Activated B cell treated with CpG ODN at 0.5 μM for 24 hours (primary cell): ENCODE measurements around the gene OS9. TPM values are rescaled to one million over a fixed set of nuclear protein-coding genes. Genes with fewer than 3 reads are reported as not detected.

ENCODE experiments used
- ATAC-seq: fragments of 200-7000 bp; cut with Tn5 transposase; one replicate; pipeline ENCODE4 v1.10.0; 2021; ENCODE audit warnings: low read depth, mild to moderate bottlenecking, moderate library complexity
- CTCF ChIA-PET: fragments of 350-600 bp; sonication (Branson Sonifier 250); formaldehyde crosslinking; loops from one replicate; lab custom pipeline; 2021; ENCODE audit warnings: antibody characterized with exemption; lab: Charles Lee
- POLR2A ChIA-PET: fragments of 350-600 bp; sonication (Branson Sonifier 250); formaldehyde crosslinking; loops from one replicate; lab custom pipeline; 2021; ENCODE audit warnings: antibody characterized with exemption; lab: Charles Lee
- DNase-seq: peaks from one replicate; pipeline ENCODE4 v3.0.0; 2022
- H3K27ac Mint-ChIP-seq: one replicate; pipeline ENCODE4 v1.8.0; 2020; ENCODE audit warnings: mixed read lengths
- H3K27me3 Mint-ChIP-seq: one replicate; pipeline ENCODE4 v1.8.0; 2021; ENCODE audit warnings: mixed read lengths
- H3K36me3 Mint-ChIP-seq: one replicate; pipeline ENCODE4 v1.8.0; 2021; ENCODE audit warnings: low read depth, mixed read lengths
- H3K4me1 Mint-ChIP-seq: one replicate; pipeline ENCODE4 v1.8.0; 2021; ENCODE audit warnings: mixed read lengths
- H3K4me3 Mint-ChIP-seq: one replicate; pipeline ENCODE4 v1.8.0; 2020; ENCODE audit warnings: mild to moderate bottlenecking, mixed read lengths
- H3K9me3 Mint-ChIP-seq: one replicate; pipeline ENCODE4 v1.8.0; 2020; ENCODE audit warnings: mixed read lengths
- CTCF ChIP-seq: fragments of 200-600 bp; IDR thresholded peaks from one replicate; pipeline ENCODE4 v1.8.0; 2022; ENCODE audit warnings: antibody characterized with exemption, mild to moderate bottlenecking
- intact Hi-C: fragments of 100-400 bp; cut with micrococcal nuclease; formaldehyde crosslinking; loops from one replicate; pipeline ENCODE4 v1.15.1; 2024
- total RNA-seq: library from RNA; stranded (reverse); gene quantifications from 2 replicates; pipeline ENCODE4 v1.2.3, GENCODE V29; 2022

The OS9 gene
- total RNA-seq, 1 donor from 2014 or later, result 166 TPM

- peaks cover 32% of the 10 kb centered on the region for H3K36me3 Mint-ChIP-seq
- H3K27me3 Mint-ChIP-seq, result peaks cover 13% of the 10 kb centered on the region
- no peak overlapping the region for H3K4me3 Mint-ChIP-seq
- H3K4me1 Mint-ChIP-seq, result peaks cover 47% of the 10 kb centered on the region
- H3K27ac Mint-ChIP-seq, result no peak overlapping the region
- CTCF ChIA-PET, result interaction anchor here (1.1 to 1.4 kb wide), 2 partner anchors 19 to 21 kb away, joined by 3 read pairs; no protein-coding TSS in a partner anchor
- intact Hi-C loops, result no loop called here
- H3K9me3 Mint-ChIP-seq, result no peaks in the 10 kb centered on the region
- POLR2A ChIA-PET, result interaction anchor here (1.3 kb wide), 1 partner anchor 10 kb away, joined by 4 read pairs; the partner anchor contains the start of genes EEF1AKMT3 and METTL1
- ATAC-seq, result no peak
- DNase-seq, result no peak
- TF ChIP-seq CTCF, result no peak
Measured at GRCh38 chr12:57762463-57762862, 68.5 kb downstream of the OS9 start.

GRCh38 chr12:57763881-57764661 is 70.1 kb downstream of the OS9 start:
- H3K36me3 Mint-ChIP-seq, result peaks cover 29% of the 10 kb centered on the region
- no peak for ATAC-seq
- H3K27ac Mint-ChIP-seq, result peak overlapping the region; percentile 12
- intact Hi-C loops, result loop anchor here (2.0 kb wide), 1 partner anchor 19 kb away; the partner anchor contains the start of gene TSFM
- H3K4me3 Mint-ChIP-seq, result peak overlapping the region; percentile 44
- peaks cover 13% of the 10 kb centered on the region for H3K27me3 Mint-ChIP-seq
- ChIA-PET POLR2A (interaction anchor here (0.7 to 6.7 kb wide), 3 partner anchors 8 to 171 kb away, joined by 3 to 34 read pairs (median 4); partner anchors contain the start of genes CDK4 and MARCHF9), CTCF (interaction anchor here (1.3 to 4.7 kb wide), 2 partner anchors 7 to 141 kb away, joined by 7 to 20 read pairs; no protein-coding TSS in a partner anchor)
- DNase-seq, result no peak
- no peaks in the 10 kb centered on the region for H3K9me3 Mint-ChIP-seq
- TF ChIP-seq CTCF, result no peak
- peaks cover 40% of the 10 kb centered on the region for H3K4me1 Mint-ChIP-seq

- H3K4me1 Mint-ChIP-seq, result peaks cover 35% of the 10 kb centered on the region
- DNase-seq, result no peak
- ChIA-PET CTCF (interaction anchor here (1.3 to 4.7 kb wide), 2 partner anchors 8 to 140 kb away, joined by 7 to 20 read pairs; no protein-coding TSS in a partner anchor), POLR2A (interaction anchor here (0.6 to 6.7 kb wide), 4 partner anchors 8 to 1791 kb away, joined by 3 to 34 read pairs (median 4); partner anchors contain the start of genes CDK4, MARCHF9 and RAB5B)
- peak overlapping the region; percentile 89 for H3K4me3 Mint-ChIP-seq
- H3K36me3 Mint-ChIP-seq, result peaks cover 29% of the 10 kb centered on the region
- peaks cover 13% of the 10 kb centered on the region for H3K27me3 Mint-ChIP-seq
- peak; percentile 13 for ATAC-seq
- TF ChIP-seq CTCF, result no peak
- intact Hi-C loops, result loop anchor here (2.0 kb wide), 1 partner anchor 18 kb away; the partner anchor contains the start of gene TSFM
- no peak overlapping the region for H3K27ac Mint-ChIP-seq
- no peaks in the 10 kb centered on the region for H3K9me3 Mint-ChIP-seq
Measured at GRCh38 chr12:57764662-57765002, 70.7 kb downstream of the OS9 start.

- Mint-ChIP-seq H3K9me3 (no peaks in the 10 kb centered on the region), H3K4me3 (peak overlapping the region; percentile 89)
Measured at GRCh38 chr12:57765003-57765697, 71.2 kb downstream of the OS9 start.

More at GRCh38 chr12:57765003-57765697, 71.2 kb downstream of the OS9 start:
- ChIA-PET POLR2A (interaction anchor here (0.6 to 6.7 kb wide), 4 partner anchors 9 to 1791 kb away, joined by 3 to 34 read pairs (median 3); partner anchors contain the start of genes CDK4, MARCHF9 and RAB5B), CTCF (interaction anchor here (1.3 to 4.7 kb wide), 2 partner anchors 8 to 139 kb away, joined by 7 to 20 read pairs; no protein-coding TSS in a partner anchor)
- intact Hi-C loops, result loop anchor here (2.0 kb wide), 1 partner anchor 18 kb away; the partner anchor contains the start of gene TSFM
- no peak for TF ChIP-seq CTCF
- no peak overlapping the region for H3K27ac Mint-ChIP-seq
- peak; percentile 47 for DNase-seq
- H3K27me3 Mint-ChIP-seq, result peaks cover 13% of the 10 kb centered on the region
- peaks cover 29% of the 10 kb centered on the region for H3K36me3 Mint-ChIP-seq
- peaks cover 32% of the 10 kb centered on the region for H3K4me1 Mint-ChIP-seq
- ATAC-seq, result peak; percentile 83
